ENCODE measurements around the gene TAF13. TPM values are rescaled to one million over a fixed set of nuclear protein-coding genes. Genes with fewer than 3 reads are reported as not detected.

TAF13 gene
- total and polyA plus RNA-seq, 9 of the 15 experiments (the other 6 are each of a cell fraction or from before 2014, with no cell fraction given), result 14.9 to 77.2 (median 38.7) TPM

GRCh38 chr1:109090196-109091077 is 14.6 kb upstream of the TAF13 start, which contains the start of gene TMEM167B (continued):
- TF ChIP-seq CHAMP1 (IDR thresholded peaks at IDR 0.05), result no peak
- peak; percentile 91 to 95 for TF ChIP-seq MAZ (CRISPR knock-in tag; conservative IDR thresholded peaks at IDR 0.05 in 1 of 2, IDR thresholded peaks at IDR 0.05 in 1 of 2)
- no peak for TF ChIP-seq LARP7 (IDR thresholded peaks at IDR 0.05)
- no peak for TF ChIP-seq KAT8 (IDR thresholded peaks at IDR 0.05; ENCODE audit: low read depth)
- peak; percentile 70 for TF ChIP-seq PKNOX1 (IDR thresholded peaks at IDR 0.05)
- no peak for TF ChIP-seq FOXJ3 (CRISPR knock-in tag; IDR thresholded peaks at IDR 0.05)
- no peak for TF ChIP-seq PURB (CRISPR knock-in tag; IDR thresholded peaks at IDR 0.05; ENCODE audit: low read depth)
- TF ChIP-seq ZC3H8 (IDR thresholded peaks at IDR 0.05), result no peak
- no peak for TF ChIP-seq CHD7 (IDR thresholded peaks at IDR 0.05; ENCODE audit: low read depth, low read length)
- TF ChIP-seq NR2C2 (CRISPR knock-in tag; IDR thresholded peaks at IDR 0.05), result peak; percentile 81
- peak; percentile 69 for TF ChIP-seq NR2C2 (tag; IDR thresholded peaks at IDR 0.05)
- 0 out of 2 replicates have a peak, but pooled peaks have one; percentile 26 for TF ChIP-seq SNIP1 (IDR thresholded peaks at IDR 0.05; ENCODE audit: low read depth)
- no peak for TF ChIP-seq DMBX1 (CRISPR knock-in tag; IDR thresholded peaks at IDR 0.05; ENCODE audit: borderline replicate concordance)
